Neural cell (in vitro differentiated cells): ENCODE data around the gene ZNF570. TPM values are rescaled to one million over a fixed set of nuclear protein-coding genes. Genes with fewer than 3 reads are reported as not detected.

Source experiments
- H2AFZ ChIP-seq: fragments of 200-600, 300-800 bp; sonication (generic), shearing (Covaris generic); 2 replicates; pipeline ENCODE4 v1.6.0; 2014; ENCODE audit warnings: low read depth, mild to moderate bottlenecking, antibody characterized with exemption, low read length, moderate library complexity
- H3F3A ChIP-seq: fragments of 200-600 bp; shearing (Covaris generic); 2 replicates; pipeline ENCODE4 v1.6.1; 2016; ENCODE audit warnings: mild to moderate bottlenecking, moderate library complexity, mixed read lengths, antibody characterized with exemption, low read length; ENCODE audit not compliant: insufficient read depth, poor library complexity, severe bottlenecking
- H3K27ac ChIP-seq: fragments of 200-600, 300-800 bp; sonication (generic), shearing (Covaris generic); 2 replicates; pipeline ENCODE4 v1.5.1; 2014; ENCODE audit warnings: mild to moderate bottlenecking, low read length, moderate library complexity
- H3K27me3 ChIP-seq: fragments of 300-800, 200-600 bp; sonication (generic), shearing (Covaris generic); 2 replicates; pipeline ENCODE4 v1.6.0; 2014; ENCODE audit warnings: mild to moderate bottlenecking, low read depth, low read length, moderate library complexity; ENCODE audit not compliant: insufficient read depth
- H3K36me3 ChIP-seq: fragments of 300-800, 200-600 bp; sonication (generic), shearing (Covaris generic); 2 replicates; pipeline ENCODE4 v1.5.1; 2014; ENCODE audit warnings: mild to moderate bottlenecking, antibody characterized with exemption, low read length, moderate library complexity; ENCODE audit not compliant: insufficient read depth
- H3K4me2 ChIP-seq: fragments of 300-800, 200-600 bp; sonication (generic), shearing (Covaris generic); 2 replicates; pipeline ENCODE4 v1.6.0; 2014; ENCODE audit warnings: mild to moderate bottlenecking, low read length
- H3K4me3 ChIP-seq: fragments of 300-800, 200-600 bp; sonication (generic), shearing (Covaris generic); 2 replicates; pipeline ENCODE4 v1.5.1; 2014; ENCODE audit warnings: mild to moderate bottlenecking, low read length, moderate library complexity
- H3K79me2 ChIP-seq: fragments of 200-600 bp; shearing (Covaris generic); replicated peaks from 2 replicates; pipeline ENCODE4 v1.6.0; 2014; ENCODE audit warnings: mild to moderate bottlenecking, low read length, moderate library complexity; ENCODE audit not compliant: insufficient read depth
- H3K9ac ChIP-seq: fragments of 300-800, 200-600 bp; sonication (generic), shearing (Covaris generic); 2 replicates; pipeline ENCODE4 v1.6.1; 2016; ENCODE audit warnings: mild to moderate bottlenecking, low read length, mixed read lengths
- H3K9me2 ChIP-seq: fragments of 200-600 bp; shearing (Covaris generic); 2 replicates; pipeline ENCODE4 v1.6.1; 2016; ENCODE audit warnings: mild to moderate bottlenecking, low read length, mixed read lengths; ENCODE audit not compliant: insufficient read depth
- H3K9me3 ChIP-seq: fragments of 200-600, 300-800 bp; sonication (generic), shearing (Covaris generic); 2 replicates; pipeline ENCODE4 v1.6.1; 2016; ENCODE audit warnings: mild to moderate bottlenecking, mixed run types, low read length, moderate library complexity, mixed read lengths
- H4K20me1 ChIP-seq: fragments of 200-600 bp; shearing (Covaris generic); 2 replicates; pipeline ENCODE4 v1.6.1; 2016; ENCODE audit warnings: mild to moderate bottlenecking, mixed run types; ENCODE audit not compliant: insufficient read depth
- CTCF ChIP-seq: fragments of 450-650 bp; IDR thresholded peaks from 2 replicates; pipeline ENCODE4 v1.5.1; 2014; ENCODE audit warnings: antibody characterized with exemption, mild to moderate bottlenecking, moderate library complexity; ENCODE audit not compliant: poor library complexity, severe bottlenecking
- EP300 ChIP-seq: fragments of 450-650 bp; conservative IDR thresholded peaks from 2 replicates; pipeline ENCODE4 v1.6.1; 2014; ENCODE audit warnings: antibody characterized with exemption, mild to moderate bottlenecking, moderate library complexity; ENCODE audit not compliant: poor library complexity, severe bottlenecking
- EZH2 ChIP-seq: fragments of 200-600, 300-800 bp; shearing (Covaris generic), sonication (generic); IDR thresholded peaks from 2 replicates; pipeline ENCODE4 v1.6.1; 2014; ENCODE audit warnings: antibody characterized with exemption, low read length, borderline replicate concordance, mild to moderate bottlenecking; ENCODE audit not compliant: insufficient read depth, poor library complexity, severe bottlenecking
- MXI1 ChIP-seq: fragments of 450-650 bp; conservative IDR thresholded peaks from 2 replicates; pipeline ENCODE4 v1.6.1; 2014; ENCODE audit warnings: antibody characterized with exemption, mild to moderate bottlenecking; ENCODE audit not compliant: poor library complexity, severe bottlenecking
- POLR2AphosphoS5 ChIP-seq: IDR thresholded peaks from 2 replicates; pipeline ENCODE4 v1.6.1; 2012
- RAD21 ChIP-seq: fragments of 450-650 bp; conservative IDR thresholded peaks from 2 replicates; pipeline ENCODE4 v1.6.1; 2014; ENCODE audit warnings: antibody characterized with exemption, mild to moderate bottlenecking, moderate library complexity
- REST ChIP-seq: IDR thresholded peaks from 2 replicates; pipeline ENCODE4 v1.6.1; 2012; ENCODE audit warnings: borderline replicate concordance
- SMC3 ChIP-seq: fragments of 450-650 bp; conservative IDR thresholded peaks from 2 replicates; pipeline ENCODE4 v1.6.1; 2014; ENCODE audit warnings: antibody characterized with exemption, mild to moderate bottlenecking, moderate library complexity; ENCODE audit not compliant: poor library complexity
- TAF1 ChIP-seq: IDR thresholded peaks from 2 replicates; pipeline ENCODE4 v1.6.1; 2012; ENCODE audit warnings: low read depth
- polyA plus RNA-seq: library from polyadenylated mRNA; depleted of rRNA; stranded (reverse); fragments of >200 nt; gene quantifications from 2 replicates; pipeline ENCODE4 v1.2.3, GENCODE V29; 2014

ZNF570 gene
- polyA plus RNA-seq, 1 donor from 2014 or later: 21.4 TPM

- Histone ChIP-seq H3K9ac (peak overlapping the region; percentile 84), H3F3A (no peaks in the 10 kb centered on the region), H3K9me2 (no peaks in the 10 kb centered on the region), H3K9me3 (peaks cover 15% of the 10 kb centered on the region), H2AFZ (peak overlapping the region; percentile 81), H3K27ac (peak overlapping the region; percentile 83), H3K4me3 (peak overlapping the region; percentile 86), H3K4me2 (peak overlapping the region; percentile 37), H3K27me3 (no peaks in the 10 kb centered on the region), H3K36me3 (peaks cover 34% of the 10 kb centered on the region), H3K79me2 (peaks cover 34% of the 10 kb centered on the region), H4K20me1 (no peaks in the 10 kb centered on the region)
- TF ChIP-seq EZH2 (no peak), CTCF (no peak), MXI1 (no peak)
Observed at GRCh38 chr19:37466277-37466797, 2.8 kb upstream of the ZNF570 start.

- H3K27ac ChIP-seq: peak within 1 kb of the TSS; percentile 83
- no peaks in the 10 kb centered on the region for H3F3A ChIP-seq
- H3K36me3 ChIP-seq: peaks cover 32% of the 10 kb centered on the region
- no peaks in the 10 kb centered on the region for H3K9me2 ChIP-seq
- peak within 1 kb of the TSS; percentile 37 for H3K4me2 ChIP-seq
- peak within 1 kb of the TSS; percentile 81 for H2AFZ ChIP-seq
- H4K20me1 ChIP-seq: no peaks in the 10 kb centered on the region
- peaks cover 38% of the 10 kb centered on the region for H3K79me2 ChIP-seq
- TF ChIP-seq SMC3 (no peak), POLR2AphosphoS5 (peak; percentile 80), REST (peak; percentile 54), CTCF (peak; percentile 17), RAD21 (peak; percentile 41), MXI1 (peak; percentile 74), TAF1 (peak; percentile 69), EZH2 (no peak), EP300 (peak; percentile 49)
- H3K27me3 ChIP-seq: no peaks in the 10 kb centered on the region
- peaks cover 18% of the 10 kb centered on the region for H3K9me3 ChIP-seq
- H3K4me3 ChIP-seq: peak within 1 kb of the TSS; percentile 92
- peak within 1 kb of the TSS; percentile 84 for H3K9ac ChIP-seq
Observed at GRCh38 chr19:37466798-37467607, 2.2 kb upstream of the ZNF570 start, which contains the start of gene ZNF569. Gene ZNF569 (minus strand): TSS chr19:37467444. CDS start chr19:37444921, 22,523 bp downstream.
